Articular chondrocyte of knee joint (primary cell): ENCODE results near the gene BAIAP2L1. TPM values are rescaled to one million over a fixed set of nuclear protein-coding genes. Genes with fewer than 3 reads are reported as not detected.

Experiments used
- total RNA-seq: library from RNA; depleted of rRNA; stranded (reverse); fragments of >200 nt; gene quantifications from 2 replicates; pipeline ENCODE4 v1.2.3, GENCODE V29; 2012

BAIAP2L1 gene
- 16.1 and 17.5 TPM in 2 replicates for total RNA-seq

GRCh38 chr7:98400542-98401340 lies at the start of gene BAIAP2L1:
Gene BAIAP2L1 (minus strand): TSS chr7:98401090. CDS start chr7:98400852, 238 bp downstream.

GRCh38 chr7:98280791-98281756 lies 119.8 kb downstream of the BAIAP2L1 start, which contains the start of gene BRI3:
Gene BRI3 (plus strand): TSS chr7:98281686. CDS start chr7:98281796, 110 bp downstream.

GRCh38 chr7:98251601-98252424 lies 149.1 kb downstream of the BAIAP2L1 start, which contains the start of gene TECPR1:
Gene TECPR1 (minus strand): TSS chr7:98252232. CDS start chr7:98246146, 6,086 bp downstream.

Other genes with a start within 250 kb of the BAIAP2L1 start
- gene BHLHA15, start 189.7 kb downstream of the BAIAP2L1 start, total RNA-seq: 0.26 TPM in 1 of 2 replicates, not detected in the other
- gene TECPR1, start 148.9 kb downstream of the BAIAP2L1 start, total RNA-seq: 14.3 and 17.0 TPM in 2 replicates
- 92.4 and 123 TPM in 2 replicates for gene BRI3, start 119.4 kb downstream of the BAIAP2L1 start, total RNA-seq
- gene NPTX2, start 216.2 kb upstream of the BAIAP2L1 start, total RNA-seq: 0.43 and 1.6 TPM in 2 replicates